Measurements from ENCODE around the gene STK17A. TPM values are rescaled to one million over a fixed set of nuclear protein-coding genes. Genes with fewer than 3 reads are reported as not detected.

The STK17A gene
- total RNA-seq, 1 experiment from 2014 or later, result 9.8 TPM

DNA sequence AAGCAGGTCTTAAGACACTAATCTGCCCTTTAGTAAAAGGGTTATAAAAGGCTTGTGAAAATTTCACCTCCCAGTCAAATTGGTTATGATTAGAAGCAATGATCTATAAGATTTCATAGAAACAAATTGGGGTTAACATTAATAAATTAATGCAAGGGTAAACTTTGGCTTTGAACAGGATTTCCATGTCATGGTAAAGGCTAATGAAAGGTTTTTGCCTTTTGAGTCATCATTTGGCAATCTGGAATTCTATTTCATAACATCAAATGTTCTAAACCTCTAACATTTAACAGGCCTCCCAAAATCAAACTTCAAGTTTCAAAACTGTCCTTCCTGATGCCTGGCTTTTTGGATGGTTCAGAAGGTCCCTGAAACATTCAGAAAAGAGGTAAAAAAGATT is 84.0 kb downstream of the STK17A start:
- H3T11ph ChIP-seq (ENCODE audit: low read length), result no peak overlapping the region
- no peaks in the 10 kb centered on the region; the same call in 1 of the 2 replicates for H3K4me1 ChIP-seq (ENCODE audit: insufficient read depth, low read length)
- H2BK12ac ChIP-seq (ENCODE audit: insufficient read length, low read depth, low read length), result no peak overlapping the region
- no peaks in the 10 kb centered on the region for H3K27me3 ChIP-seq (ENCODE audit: insufficient read depth, low read length)
- H3K9ac ChIP-seq (ENCODE audit: extremely low read depth, insufficient read length, low read length), result no peak overlapping the region
- no peak overlapping the region for H3K4ac ChIP-seq (ENCODE audit: low read depth, low read length)
- no peak overlapping the region for H3K18ac ChIP-seq (ENCODE audit: insufficient read length, low read depth, low read length)
- no peak overlapping the region for H4K5ac ChIP-seq (ENCODE audit: insufficient read length, low read depth, low read length)
- peaks cover 3% of the 10 kb centered on the region for H3K79me1 ChIP-seq (ENCODE audit: insufficient read depth, low read depth, low read length, poor library complexity, severe bottlenecking)
- H3K9me3 ChIP-seq (ENCODE audit: control insufficient read depth, low read depth, low read length), result no peaks in the 10 kb centered on the region
- no peak overlapping the region for H2BK15ac ChIP-seq (ENCODE audit: low read depth, low read length)
- H2BK20ac ChIP-seq (ENCODE audit: low read depth, low read length, poor library complexity, severe bottlenecking), result no peak overlapping the region
- no peak for DNase-seq
- no peak overlapping the region for H2BK120ac ChIP-seq (ENCODE audit: low read depth, low read length, poor library complexity, severe bottlenecking)
- Mint-ChIP-seq H3K27me3 (ENCODE audit: low read depth) (no peaks in the 10 kb centered on the region), H3K4me1 (peaks cover 24 to 31% of the 10 kb centered on the region in 2 experiments), H3K36me3 (ENCODE audit: insufficient read depth in 1 of 3, low read depth in 3 of 3) (peaks cover 33 to 50% (median 41%) of the 10 kb centered on the region in 3 experiments), H3K9me3 (peaks cover 9 to 30% of the 10 kb centered on the region in 2 experiments; a peak in 4 of 5 replicates), H3K27ac (no peak overlapping the region), H3K4me3 (no peak overlapping the region)
- H3K56ac ChIP-seq (ENCODE audit: insufficient read length, low read depth, low read length), result no peak overlapping the region
- no peaks in the 10 kb centered on the region for H4K20me1 ChIP-seq (ENCODE audit: control insufficient read depth, insufficient read depth, insufficient read length)
- TF ChIP-seq, protein P1, sequence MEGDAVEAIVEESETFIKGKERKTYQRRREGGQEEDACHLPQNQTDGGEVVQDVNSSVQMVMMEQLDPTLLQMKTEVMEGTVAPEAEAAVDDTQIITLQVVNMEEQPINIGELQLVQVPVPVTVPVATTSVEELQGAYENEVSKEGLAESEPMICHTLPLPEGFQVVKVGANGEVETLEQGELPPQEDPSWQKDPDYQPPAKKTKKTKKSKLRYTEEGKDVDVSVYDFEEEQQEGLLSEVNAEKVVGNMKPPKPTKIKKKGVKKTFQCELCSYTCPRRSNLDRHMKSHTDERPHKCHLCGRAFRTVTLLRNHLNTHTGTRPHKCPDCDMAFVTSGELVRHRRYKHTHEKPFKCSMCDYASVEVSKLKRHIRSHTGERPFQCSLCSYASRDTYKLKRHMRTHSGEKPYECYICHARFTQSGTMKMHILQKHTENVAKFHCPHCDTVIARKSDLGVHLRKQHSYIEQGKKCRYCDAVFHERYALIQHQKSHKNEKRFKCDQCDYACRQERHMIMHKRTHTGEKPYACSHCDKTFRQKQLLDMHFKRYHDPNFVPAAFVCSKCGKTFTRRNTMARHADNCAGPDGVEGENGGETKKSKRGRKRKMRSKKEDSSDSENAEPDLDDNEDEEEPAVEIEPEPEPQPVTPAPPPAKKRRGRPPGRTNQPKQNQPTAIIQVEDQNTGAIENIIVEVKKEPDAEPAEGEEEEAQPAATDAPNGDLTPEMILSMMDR (conservative IDR thresholded peaks at IDR 0.05), result no peak
- no peak overlapping the region for H4K8ac ChIP-seq (replicated peaks; ENCODE audit: insufficient read length, low read depth, low read length)
- no peaks in the 10 kb centered on the region for H3K23me2 ChIP-seq (ENCODE audit: insufficient read length, low read depth, low read length, poor library complexity, severe bottlenecking)
- peaks cover 11% of the 10 kb centered on the region; the same call in 1 of the 2 replicates for H3K79me2 ChIP-seq (ENCODE audit: insufficient read depth, low read length)
- no peak overlapping the region for H2AFZ ChIP-seq (ENCODE audit: low read length)
- no peak overlapping the region for H3K14ac ChIP-seq (ENCODE audit: insufficient read depth, low read length)
- H4K91ac ChIP-seq (ENCODE audit: insufficient read length, low read depth, low read length), result no peak overlapping the region
- H3K4me2 ChIP-seq (ENCODE audit: insufficient read depth, insufficient read length, low read length), result no peak overlapping the region
- no peak overlapping the region for H3K27ac ChIP-seq (ENCODE audit: insufficient read length, low read depth, low read length)
- no peak overlapping the region for H3K23ac ChIP-seq (ENCODE audit: insufficient read length, low read depth, low read length)
- no peak overlapping the region for H2BK5ac ChIP-seq (ENCODE audit: insufficient read length, low read length)
- no peak overlapping the region for H2AK5ac ChIP-seq (ENCODE audit: insufficient read length, low read length)

Measured in H9 (cell line).